Measurements from ENCODE around the gene SFMBT2. TPM values are rescaled to one million over a fixed set of nuclear protein-coding genes. Genes with fewer than 3 reads are reported as not detected.

The SFMBT2 gene
- total and polyA plus RNA-seq, 4 donors: 15.3 to 23.8 (median 17.1) TPM

Small RNA genes within 50 kb of the gene (small RNA-seq; reads per million reads assigned to genes)
- not detected for gene AL590095.2 (ENCODE audit: low replicate concordance)
- gene COX6CP17 (ENCODE audit: low replicate concordance): not detected
